GM23248 (cell line): ENCODE measurements around the gene FRG2C.
"Not testable (repeated sequence)": the region's sequence is repeated elsewhere in the genome, so short reads cannot be mapped to it uniquely, and the experiment has no call there.

Experiments
- EZH2 ChIP-seq: fragments of 200-600 bp; sonication (generic); IDR thresholded peaks from 2 replicates; pipeline ENCODE4 v1.6.1; 2018; ENCODE audit warnings: antibody characterized with exemption, mild to moderate bottlenecking; ENCODE audit not compliant: insufficient read depth, poor library complexity, severe bottlenecking
- EZH2phosphoT487 ChIP-seq: fragments of 200-600 bp; sonication (generic); IDR thresholded peaks from 2 replicates; pipeline ENCODE4 v1.6.1; 2018; ENCODE audit warnings: antibody characterized with exemption, moderate library complexity, mild to moderate bottlenecking, low read depth; ENCODE audit not compliant: insufficient read depth

DNA sequence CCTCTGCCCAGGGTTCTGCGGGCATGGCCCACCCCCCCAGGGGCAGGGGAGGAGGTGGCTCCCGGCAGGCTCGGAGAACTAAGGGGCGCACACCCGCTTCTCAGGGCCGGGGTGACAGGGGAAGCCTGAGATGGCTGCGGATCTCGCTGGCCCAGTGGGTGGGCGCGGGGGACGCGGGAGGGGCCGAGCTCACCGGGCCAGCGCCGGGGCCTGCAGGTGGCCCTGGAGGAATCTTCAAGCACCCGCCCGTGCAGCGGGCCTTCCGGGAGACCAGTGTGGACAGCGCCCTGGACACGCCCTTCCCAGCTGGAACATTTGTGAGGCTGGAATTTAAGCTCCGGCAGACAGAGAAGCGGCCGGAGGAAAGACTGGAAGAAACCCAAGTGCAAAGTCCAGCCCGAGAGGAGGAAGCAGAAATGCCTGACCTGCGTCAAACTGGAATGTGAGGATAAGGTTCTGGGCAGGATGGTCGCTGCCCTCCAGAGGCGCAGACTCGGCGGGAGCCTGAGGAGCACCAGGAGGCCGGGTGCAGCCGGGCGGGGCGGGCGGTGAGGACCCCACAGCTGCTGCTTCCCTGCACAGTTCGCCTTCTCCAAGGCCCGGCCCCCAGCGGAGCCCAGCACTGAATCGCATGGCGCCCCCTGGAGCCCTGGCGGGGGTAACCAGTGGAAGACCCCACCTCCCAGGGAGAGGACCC, 5.6 kb upstream of the FRG2C start:
- not testable (repeated sequence) for TF ChIP-seq EZH2, EZH2phosphoT487
